IPS-18a (cell line): Measurements from ENCODE around the gene CCDC92B.
"Not testable (repeated sequence)": the region's sequence is repeated elsewhere in the genome, so short reads cannot be mapped to it uniquely, and the experiment has no call there.

Experiments
- H3K27ac ChIP-seq: one replicate; pipeline ENCODE4 v1.5.1; 2013; ENCODE audit warnings: low read length
- H3K27me3 ChIP-seq: one replicate; pipeline ENCODE4 v1.6.1; 2013; ENCODE audit warnings: mild to moderate bottlenecking, low read length; ENCODE audit not compliant: control insufficient read depth, insufficient read depth
- H3K36me3 ChIP-seq: one replicate; pipeline ENCODE4 v1.6.1; 2013; ENCODE audit warnings: low read depth, low read length; ENCODE audit not compliant: control insufficient read depth
- H3K4me1 ChIP-seq: one replicate; pipeline ENCODE4 v1.6.1; 2013; ENCODE audit warnings: low read depth, low read length; ENCODE audit not compliant: control insufficient read depth
- H3K4me3 ChIP-seq: one replicate; pipeline ENCODE4 v1.5.1; 2013; ENCODE audit warnings: low read length
- H3K9ac ChIP-seq: one replicate; pipeline ENCODE4 v1.6.1; 2013; ENCODE audit warnings: mild to moderate bottlenecking, low read length, moderate library complexity
- H3K9me3 ChIP-seq: one replicate; pipeline ENCODE4 v1.6.1; 2013; ENCODE audit warnings: low read depth, low read length; ENCODE audit not compliant: control insufficient read depth

CCDC92B gene

DNA sequence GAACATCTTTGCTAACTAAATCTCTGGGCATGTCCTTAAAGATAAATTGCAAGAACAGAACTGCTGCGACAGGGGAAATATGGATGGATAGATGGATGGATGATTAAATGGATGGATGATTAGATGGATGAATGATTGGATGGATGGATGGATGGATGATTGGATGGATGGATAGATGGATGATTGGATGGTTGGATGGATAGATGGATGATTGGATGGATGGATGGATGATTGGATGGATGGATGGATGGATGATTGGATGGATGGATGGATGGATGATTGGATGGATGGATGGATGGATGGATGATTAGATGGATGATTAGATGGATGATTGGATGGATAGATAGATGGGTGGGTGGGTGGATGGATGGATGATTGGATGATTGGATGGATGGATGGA lies 70.2 kb downstream of the CCDC92B start:
- peaks cover 58% of the 10 kb centered on the region for H3K36me3 ChIP-seq
- H3K27me3 ChIP-seq, H3K9me3 ChIP-seq: not testable (repeated sequence)

More for the DNA sequence above, 70.2 kb downstream of the CCDC92B start:
- not testable (repeated sequence) for H3K9ac ChIP-seq, H3K4me1 ChIP-seq, H3K27ac ChIP-seq, H3K4me3 ChIP-seq
